Panc1 (cell line): ENCODE measurements around the gene CLK3.

Source experiments
- POLR2AphosphoS5 ChIP-seq: IDR thresholded peaks from 2 replicates; pipeline ENCODE4 v1.6.1; 2012; ENCODE audit warnings: mild to moderate bottlenecking, low read depth, low read length, moderate library complexity
- TF ChIP-seq, protein P1 (sequence below), 2 experiments: IDR thresholded peaks; 2 replicates each; pipeline ENCODE4 v1.6.1; 2011 to 2012; ENCODE audit warnings: low read depth in 2 of 2, control low read depth in 1 of 2, low read length in 1 of 2, mild to moderate bottlenecking in 1 of 2, moderate library complexity in 1 of 2; ENCODE audit not compliant: insufficient read depth in 1 of 2

- TF ChIP-seq, protein P1, sequence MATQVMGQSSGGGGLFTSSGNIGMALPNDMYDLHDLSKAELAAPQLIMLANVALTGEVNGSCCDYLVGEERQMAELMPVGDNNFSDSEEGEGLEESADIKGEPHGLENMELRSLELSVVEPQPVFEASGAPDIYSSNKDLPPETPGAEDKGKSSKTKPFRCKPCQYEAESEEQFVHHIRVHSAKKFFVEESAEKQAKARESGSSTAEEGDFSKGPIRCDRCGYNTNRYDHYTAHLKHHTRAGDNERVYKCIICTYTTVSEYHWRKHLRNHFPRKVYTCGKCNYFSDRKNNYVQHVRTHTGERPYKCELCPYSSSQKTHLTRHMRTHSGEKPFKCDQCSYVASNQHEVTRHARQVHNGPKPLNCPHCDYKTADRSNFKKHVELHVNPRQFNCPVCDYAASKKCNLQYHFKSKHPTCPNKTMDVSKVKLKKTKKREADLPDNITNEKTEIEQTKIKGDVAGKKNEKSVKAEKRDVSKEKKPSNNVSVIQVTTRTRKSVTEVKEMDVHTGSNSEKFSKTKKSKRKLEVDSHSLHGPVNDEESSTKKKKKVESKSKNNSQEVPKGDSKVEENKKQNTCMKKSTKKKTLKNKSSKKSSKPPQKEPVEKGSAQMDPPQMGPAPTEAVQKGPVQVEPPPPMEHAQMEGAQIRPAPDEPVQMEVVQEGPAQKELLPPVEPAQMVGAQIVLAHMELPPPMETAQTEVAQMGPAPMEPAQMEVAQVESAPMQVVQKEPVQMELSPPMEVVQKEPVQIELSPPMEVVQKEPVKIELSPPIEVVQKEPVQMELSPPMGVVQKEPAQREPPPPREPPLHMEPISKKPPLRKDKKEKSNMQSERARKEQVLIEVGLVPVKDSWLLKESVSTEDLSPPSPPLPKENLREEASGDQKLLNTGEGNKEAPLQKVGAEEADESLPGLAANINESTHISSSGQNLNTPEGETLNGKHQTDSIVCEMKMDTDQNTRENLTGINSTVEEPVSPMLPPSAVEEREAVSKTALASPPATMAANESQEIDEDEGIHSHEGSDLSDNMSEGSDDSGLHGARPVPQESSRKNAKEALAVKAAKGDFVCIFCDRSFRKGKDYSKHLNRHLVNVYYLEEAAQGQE (IDR thresholded peaks at IDR 0.05; ENCODE audit: insufficient read depth in 1 of 2, low read depth in 2 of 2, low read length in 1 of 2): no peak
- TF ChIP-seq POLR2AphosphoS5: no peak
These were observed 41.6 kb upstream of the CLK3 start for GRCh38 chr15:74573987-74574386.
